AG04450 (cell line): ENCODE data around the gene RPL11. TPM values are rescaled to one million over a fixed set of nuclear protein-coding genes. Genes with fewer than 3 reads are reported as not detected.

Experiments used
- CTCF ChIA-PET: fragments of 300-600, 350-600 bp; formaldehyde crosslinking; extraction: SDS; loops from one replicate; lab custom pipeline; 2022; ENCODE audit warnings: antibody characterized with exemption, inconsistent platforms; lab: Charles Lee
- POLR2A ChIA-PET: fragments of 350-600 bp; formaldehyde crosslinking; extraction: SDS; loops from one replicate; lab custom pipeline; 2021; ENCODE audit warnings: antibody characterized with exemption, inconsistent platforms; lab: Yijun Ruan, JAX
- DNase-seq: peaks from one replicate; pipeline ENCODE4 v3.0.0-alpha.2; 2011; ENCODE audit warnings: low read depth, low spot score
- H3K27ac ChIP-seq: one replicate; pipeline ENCODE4 v1.5.1; 2012; ENCODE audit warnings: low read depth, low read length, control low read depth
- H3K27me3 ChIP-seq: one replicate; pipeline ENCODE4 v1.6.0; 2012; ENCODE audit warnings: low read length; ENCODE audit not compliant: control insufficient read depth, insufficient read depth
- H3K4me3 ChIP-seq: 2 replicates; pipeline ENCODE4 v1.5.1; 2011; ENCODE audit warnings: mild to moderate bottlenecking, low read depth, low read length, control low read depth
- H3K9me3 ChIP-seq: 2 replicates; pipeline ENCODE4 v1.5.1; 2012; ENCODE audit warnings: low read length; ENCODE audit not compliant: control insufficient read depth, insufficient read depth
- CTCF ChIP-seq: IDR thresholded peaks from 2 replicates; pipeline ENCODE4 v1.5.1; 2011; ENCODE audit warnings: low read depth, low read length, control low read depth, inconsistent platforms
- polyA plus RNA-seq: library from polyadenylated mRNA; depleted of rRNA; stranded (reverse); fragments of >200 nt; gene quantifications from 2 replicates; pipeline ENCODE4 v1.2.3, GENCODE V29; 2011

The RPL11 gene
- polyA plus RNA-seq, 1 experiment: 2,055 TPM

GRCh38 chr1:23664837-23665795, 26.5 kb upstream of the RPL11 start:
- Histone ChIP-seq H3K9me3 (no peaks in the 10 kb centered on the region), H3K27ac (no peak overlapping the region), H3K4me3 (no peak overlapping the region), H3K27me3 (peaks cover 4% of the 10 kb centered on the region)
- CTCF ChIA-PET: interaction anchor here (0.5 to 4.0 kb wide), 25 partner anchors 8 to 444 kb away, joined by 3 to 33 read pairs (median 4); partner anchors contain the start of gene RPL11
- TF ChIP-seq CTCF: peak; percentile 45
- POLR2A ChIA-PET: no interaction called here
- no peak for DNase-seq

GRCh38 chr1:23667411-23667810, 24.2 kb upstream of the RPL11 start:
- Histone ChIP-seq H3K27ac (no peak overlapping the region), H3K9me3 (no peaks in the 10 kb centered on the region), H3K4me3 (no peak overlapping the region), H3K27me3 (peaks cover 10% of the 10 kb centered on the region)
- CTCF ChIA-PET: interaction anchor here (0.9 to 4.0 kb wide), 2 partner anchors 10 to 170 kb away, joined by 3 to 14 read pairs; no protein-coding TSS in a partner anchor
- no peak for DNase-seq
- POLR2A ChIA-PET: interaction anchor here (0.6 to 1.0 kb wide), 2 partner anchors 9 to 326 kb away, joined by 3 to 4 read pairs; no protein-coding TSS in a partner anchor
- TF ChIP-seq CTCF: no peak

GRCh38 chr1:23670709-23671108, 20.9 kb upstream of the RPL11 start:
- DNase-seq: no peak

GRCh38 chr1:23673086-23673813, 18.4 kb upstream of the RPL11 start:
- Histone ChIP-seq H3K9me3 (no peaks in the 10 kb centered on the region), H3K27ac (no peak overlapping the region), H3K27me3 (peaks cover 13% of the 10 kb centered on the region), H3K4me3 (no peak overlapping the region)
- CTCF ChIA-PET: interaction anchor here (0.6 to 1.1 kb wide), 4 partner anchors 8 to 72 kb away, joined by 3 to 4 read pairs (median 3); no protein-coding TSS in a partner anchor
- POLR2A ChIA-PET: interaction anchor here (0.6 kb wide), 2 partner anchors 18 to 158 kb away, joined by 3 read pairs; partner anchors contain the start of gene RPL11
- peak; percentile 13 for DNase-seq
- no peak for TF ChIP-seq CTCF

More at GRCh38 chr1:23670709-23671108, 20.9 kb upstream of the RPL11 start:
- no peak overlapping the region for H3K4me3 ChIP-seq
- ChIA-PET CTCF (interaction anchor here (1.0 to 1.4 kb wide), 2 partner anchors 36 to 128 kb away, joined by 4 to 6 read pairs; no protein-coding TSS in a partner anchor), POLR2A (no interaction called here)
- TF ChIP-seq CTCF: no peak
- H3K27me3 ChIP-seq: peaks cover 9% of the 10 kb centered on the region
- H3K27ac ChIP-seq: no peak overlapping the region
- no peaks in the 10 kb centered on the region for H3K9me3 ChIP-seq
